HCT116 (cell line): ENCODE measurements around the gene ADK.

Source experiments
- EZH2phosphoT487 ChIP-seq: fragments of 200-600 bp; IDR thresholded peaks from 2 replicates; pipeline ENCODE4 v1.6.1; 2018; ENCODE audit warnings: antibody characterized with exemption, borderline replicate concordance
- POLR2A ChIP-seq: IDR thresholded peaks from 2 replicates; pipeline ENCODE4 v1.7.0; 2011; ENCODE audit warnings: borderline replicate concordance; ENCODE audit not compliant: insufficient read depth, insufficient read length; ENCODE audit errors: extremely low read depth
- TCF7L2 ChIP-seq: IDR thresholded peaks from 2 replicates; pipeline ENCODE4 v1.7.0; 2011; ENCODE audit warnings: borderline replicate concordance, inconsistent platforms; ENCODE audit not compliant: insufficient read depth, insufficient read length; ENCODE audit errors: extremely low read depth
- TF ChIP-seq, protein P1 (sequence below), 3 experiments: fragments of 200-600 bp in 1 of 3; sonication (generic) in 1 of 3; IDR thresholded peaks in 2 of 3; conservative IDR thresholded peaks in 1 of 3; 2 replicates each; pipeline ENCODE4 v1.5.1; 2012 to 2017; ENCODE audit warnings: low read depth in 2 of 3, low read length in 2 of 3, antibody characterized with exemption in 1 of 3, borderline replicate concordance in 1 of 3, control low read depth in 1 of 3, mild to moderate bottlenecking in 1 of 3, mixed read lengths in 1 of 3, mixed run types in 1 of 3, moderate library complexity in 1 of 3; ENCODE audit not compliant: insufficient read depth in 1 of 3
- TF ChIP-seq, protein P2 (sequence below): IDR thresholded peaks from 2 replicates; pipeline ENCODE4 v1.6.1; 2012; ENCODE audit warnings: low read depth

GRCh38 chr10:74445493-74445892, 294.5 kb downstream of the ADK start:
- no peak for TF ChIP-seq EZH2phosphoT487
- TF ChIP-seq TCF7L2: no peak
- TF ChIP-seq, protein P1, sequence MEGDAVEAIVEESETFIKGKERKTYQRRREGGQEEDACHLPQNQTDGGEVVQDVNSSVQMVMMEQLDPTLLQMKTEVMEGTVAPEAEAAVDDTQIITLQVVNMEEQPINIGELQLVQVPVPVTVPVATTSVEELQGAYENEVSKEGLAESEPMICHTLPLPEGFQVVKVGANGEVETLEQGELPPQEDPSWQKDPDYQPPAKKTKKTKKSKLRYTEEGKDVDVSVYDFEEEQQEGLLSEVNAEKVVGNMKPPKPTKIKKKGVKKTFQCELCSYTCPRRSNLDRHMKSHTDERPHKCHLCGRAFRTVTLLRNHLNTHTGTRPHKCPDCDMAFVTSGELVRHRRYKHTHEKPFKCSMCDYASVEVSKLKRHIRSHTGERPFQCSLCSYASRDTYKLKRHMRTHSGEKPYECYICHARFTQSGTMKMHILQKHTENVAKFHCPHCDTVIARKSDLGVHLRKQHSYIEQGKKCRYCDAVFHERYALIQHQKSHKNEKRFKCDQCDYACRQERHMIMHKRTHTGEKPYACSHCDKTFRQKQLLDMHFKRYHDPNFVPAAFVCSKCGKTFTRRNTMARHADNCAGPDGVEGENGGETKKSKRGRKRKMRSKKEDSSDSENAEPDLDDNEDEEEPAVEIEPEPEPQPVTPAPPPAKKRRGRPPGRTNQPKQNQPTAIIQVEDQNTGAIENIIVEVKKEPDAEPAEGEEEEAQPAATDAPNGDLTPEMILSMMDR (IDR thresholded peaks at IDR 0.05 in 2 of 3, conservative IDR thresholded peaks at IDR 0.05 in 1 of 3; ENCODE audit: borderline replicate concordance in 1 of 3, insufficient read depth in 1 of 3, low read depth in 2 of 3, low read length in 2 of 3): no peak
- no peak for TF ChIP-seq POLR2A
- TF ChIP-seq, protein P2, sequence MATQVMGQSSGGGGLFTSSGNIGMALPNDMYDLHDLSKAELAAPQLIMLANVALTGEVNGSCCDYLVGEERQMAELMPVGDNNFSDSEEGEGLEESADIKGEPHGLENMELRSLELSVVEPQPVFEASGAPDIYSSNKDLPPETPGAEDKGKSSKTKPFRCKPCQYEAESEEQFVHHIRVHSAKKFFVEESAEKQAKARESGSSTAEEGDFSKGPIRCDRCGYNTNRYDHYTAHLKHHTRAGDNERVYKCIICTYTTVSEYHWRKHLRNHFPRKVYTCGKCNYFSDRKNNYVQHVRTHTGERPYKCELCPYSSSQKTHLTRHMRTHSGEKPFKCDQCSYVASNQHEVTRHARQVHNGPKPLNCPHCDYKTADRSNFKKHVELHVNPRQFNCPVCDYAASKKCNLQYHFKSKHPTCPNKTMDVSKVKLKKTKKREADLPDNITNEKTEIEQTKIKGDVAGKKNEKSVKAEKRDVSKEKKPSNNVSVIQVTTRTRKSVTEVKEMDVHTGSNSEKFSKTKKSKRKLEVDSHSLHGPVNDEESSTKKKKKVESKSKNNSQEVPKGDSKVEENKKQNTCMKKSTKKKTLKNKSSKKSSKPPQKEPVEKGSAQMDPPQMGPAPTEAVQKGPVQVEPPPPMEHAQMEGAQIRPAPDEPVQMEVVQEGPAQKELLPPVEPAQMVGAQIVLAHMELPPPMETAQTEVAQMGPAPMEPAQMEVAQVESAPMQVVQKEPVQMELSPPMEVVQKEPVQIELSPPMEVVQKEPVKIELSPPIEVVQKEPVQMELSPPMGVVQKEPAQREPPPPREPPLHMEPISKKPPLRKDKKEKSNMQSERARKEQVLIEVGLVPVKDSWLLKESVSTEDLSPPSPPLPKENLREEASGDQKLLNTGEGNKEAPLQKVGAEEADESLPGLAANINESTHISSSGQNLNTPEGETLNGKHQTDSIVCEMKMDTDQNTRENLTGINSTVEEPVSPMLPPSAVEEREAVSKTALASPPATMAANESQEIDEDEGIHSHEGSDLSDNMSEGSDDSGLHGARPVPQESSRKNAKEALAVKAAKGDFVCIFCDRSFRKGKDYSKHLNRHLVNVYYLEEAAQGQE: no peak
